ENCODE results near the gene TULP1.

DNA sequence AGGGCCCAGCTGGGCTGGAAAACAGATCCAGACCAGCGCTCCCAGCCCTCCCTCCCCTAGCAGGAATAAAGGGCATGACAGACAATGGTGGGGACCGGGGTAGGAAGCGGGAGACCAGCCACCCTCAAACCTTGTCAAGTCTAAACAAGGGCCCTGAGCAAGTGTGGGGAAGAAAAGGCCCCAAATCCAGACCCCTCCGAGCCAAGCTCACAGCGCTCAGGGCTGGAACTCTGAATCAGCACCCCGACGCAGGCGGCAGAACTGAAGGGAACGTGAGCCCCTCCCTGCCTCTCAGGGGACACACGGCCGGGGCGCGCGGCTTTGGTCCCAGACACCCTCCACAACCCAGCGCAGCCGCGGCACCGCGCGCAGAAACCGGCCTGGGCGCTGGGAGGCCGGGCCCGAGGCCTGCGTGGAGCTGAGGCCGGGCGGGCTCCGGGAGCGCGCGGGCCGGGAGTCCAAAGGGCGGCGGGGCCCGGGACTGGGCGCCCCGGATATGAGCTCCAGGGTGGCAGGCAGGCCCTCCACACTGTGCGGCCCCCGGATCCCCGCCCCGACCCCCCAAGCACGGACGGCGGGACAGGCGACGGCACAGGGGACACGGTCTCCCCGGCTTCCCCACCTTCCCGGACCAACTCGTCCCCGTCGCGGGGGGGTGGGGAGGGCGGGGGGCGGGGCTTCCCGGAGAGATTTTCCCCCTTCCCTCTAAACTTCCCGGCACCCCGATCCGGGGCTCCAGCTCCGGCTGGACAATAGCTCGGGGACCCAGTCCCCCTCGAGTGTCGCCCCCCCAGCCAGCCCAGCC lies 16.5 kb downstream of the TULP1 start:
- TF ChIP-seq, protein P1, sequence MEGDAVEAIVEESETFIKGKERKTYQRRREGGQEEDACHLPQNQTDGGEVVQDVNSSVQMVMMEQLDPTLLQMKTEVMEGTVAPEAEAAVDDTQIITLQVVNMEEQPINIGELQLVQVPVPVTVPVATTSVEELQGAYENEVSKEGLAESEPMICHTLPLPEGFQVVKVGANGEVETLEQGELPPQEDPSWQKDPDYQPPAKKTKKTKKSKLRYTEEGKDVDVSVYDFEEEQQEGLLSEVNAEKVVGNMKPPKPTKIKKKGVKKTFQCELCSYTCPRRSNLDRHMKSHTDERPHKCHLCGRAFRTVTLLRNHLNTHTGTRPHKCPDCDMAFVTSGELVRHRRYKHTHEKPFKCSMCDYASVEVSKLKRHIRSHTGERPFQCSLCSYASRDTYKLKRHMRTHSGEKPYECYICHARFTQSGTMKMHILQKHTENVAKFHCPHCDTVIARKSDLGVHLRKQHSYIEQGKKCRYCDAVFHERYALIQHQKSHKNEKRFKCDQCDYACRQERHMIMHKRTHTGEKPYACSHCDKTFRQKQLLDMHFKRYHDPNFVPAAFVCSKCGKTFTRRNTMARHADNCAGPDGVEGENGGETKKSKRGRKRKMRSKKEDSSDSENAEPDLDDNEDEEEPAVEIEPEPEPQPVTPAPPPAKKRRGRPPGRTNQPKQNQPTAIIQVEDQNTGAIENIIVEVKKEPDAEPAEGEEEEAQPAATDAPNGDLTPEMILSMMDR (IDR thresholded peaks at IDR 0.05; ENCODE audit: insufficient read depth, low read depth, low read length), result no peak
- no peak for TF ChIP-seq EZH2 (IDR thresholded peaks at IDR 0.05; ENCODE audit: insufficient read depth, low read length)

All from astrocyte (in vitro differentiated cells and primary cell).